GM18951 (cell line): ENCODE measurements around the gene ABHD17A.
"Not testable (repeated sequence)": the region's sequence is repeated elsewhere in the genome, so short reads cannot be mapped to it uniquely, and the experiment has no call there.

Source experiments
- POLR2A ChIP-seq: IDR thresholded peaks from 4 replicates; pipeline ENCODE4 v1.6.1; 2011; ENCODE audit warnings: mild to moderate bottlenecking; ENCODE audit not compliant: insufficient read length, insufficient read depth; ENCODE audit errors: extremely low read depth
- in situ Hi-C: fragments of 300-500 bp; cut with MboI; formaldehyde crosslinking; loops from one replicate; pipeline ENCODE4 v1.12.0; 2022; ENCODE audit warnings: low sequenced_read_pairs, mixed read lengths, inconsistent platforms; ENCODE audit not compliant: unreplicated experiment

ABHD17A gene

GRCh38 chr19:1882786-1883692, 2.3 kb downstream of the ABHD17A start:
- TF ChIP-seq POLR2A = no peak
- in situ Hi-C loops = no loop called here

- in situ Hi-C loops = no loop called here
- TF ChIP-seq POLR2A = no peak
Measured at GRCh38 chr19:1882089-1882785, 3.1 kb downstream of the ABHD17A start.

GRCh38 chr19:1881393-1882088, 3.8 kb downstream of the ABHD17A start:
- in situ Hi-C loops = not testable (repeated sequence)

DNA sequence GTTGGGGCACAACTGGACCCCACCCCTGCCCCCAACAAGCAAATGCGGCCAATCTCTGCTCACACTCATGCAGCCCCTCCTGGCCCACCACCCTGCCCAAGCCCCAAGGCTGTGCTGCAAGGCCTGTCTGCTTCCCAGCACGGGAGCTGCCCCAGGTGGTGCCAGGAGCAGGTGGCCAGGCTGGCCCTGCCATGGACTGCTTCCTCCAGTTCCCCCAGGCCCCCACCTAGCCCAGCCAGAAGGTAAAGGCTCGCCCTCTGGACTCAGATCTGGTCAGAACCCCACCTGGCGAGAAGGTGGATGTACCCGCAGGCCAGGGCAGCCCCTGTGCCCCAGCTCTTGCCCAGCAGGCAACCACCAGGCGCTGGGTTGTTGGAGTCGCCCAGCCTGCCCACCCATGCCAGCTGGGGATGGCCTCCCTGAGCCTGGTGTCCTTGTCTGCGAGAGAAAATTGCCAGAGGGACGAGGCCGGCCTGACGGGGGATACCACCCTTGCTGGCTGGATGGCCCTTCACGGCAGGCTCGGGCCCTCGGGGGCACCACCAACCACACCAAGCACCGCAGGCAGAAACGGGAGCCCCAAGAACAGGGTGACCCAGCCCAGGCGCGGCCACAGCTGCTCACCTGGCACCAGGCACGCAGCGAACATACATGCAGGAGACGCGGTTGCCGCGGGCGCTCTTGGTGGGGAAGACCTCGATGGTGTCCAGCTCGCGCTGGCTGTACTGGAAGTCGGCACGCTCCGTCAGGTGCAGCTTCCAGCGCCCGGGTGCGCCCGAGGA, 4.5 kb downstream of the ABHD17A start:
- in situ Hi-C loops = no loop called here
- TF ChIP-seq POLR2A = no peak

DNA sequence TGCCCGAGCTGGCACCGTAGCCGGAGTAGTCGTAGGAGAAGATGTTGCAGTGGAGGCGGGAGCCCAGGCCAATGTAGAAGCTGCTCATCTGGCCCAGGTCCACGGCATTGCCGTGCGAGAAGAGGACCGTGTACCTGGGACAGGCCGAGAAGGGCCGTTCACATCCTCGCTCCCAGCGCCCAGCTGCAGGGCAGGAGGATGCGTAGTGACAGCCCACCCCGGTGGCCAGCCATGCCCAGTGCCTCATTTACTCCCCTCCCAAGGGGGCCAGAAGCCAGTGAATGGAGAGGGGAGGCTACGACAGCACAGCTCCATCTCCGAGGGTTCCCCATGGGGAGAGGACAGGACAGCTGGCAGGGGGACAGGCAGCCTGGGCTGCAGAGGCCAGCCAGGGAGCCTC, 5.3 kb downstream of the ABHD17A start:
- in situ Hi-C loops = not testable (repeated sequence)

DNA sequence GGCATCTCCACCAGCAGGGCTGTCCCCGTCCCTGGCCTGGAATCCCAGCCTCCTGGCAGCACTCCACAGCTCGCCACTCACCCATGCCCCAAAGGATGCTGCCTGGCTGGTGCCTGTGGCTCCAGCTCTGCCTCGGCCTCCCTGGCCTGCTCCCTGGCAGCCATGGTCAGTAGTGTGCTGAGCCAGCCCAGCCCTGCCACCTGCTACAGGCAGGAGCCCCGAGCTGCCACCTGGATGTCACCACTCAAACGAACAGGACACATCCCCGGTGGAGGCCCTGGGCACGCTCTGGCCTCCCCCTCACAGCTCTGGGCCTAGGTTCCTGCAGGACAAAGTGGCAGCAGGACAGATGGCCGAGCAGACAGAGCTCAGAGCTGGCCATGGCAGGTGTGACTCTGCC, 6.7 kb downstream of the ABHD17A start:
- in situ Hi-C loops = not testable (repeated sequence)

DNA sequence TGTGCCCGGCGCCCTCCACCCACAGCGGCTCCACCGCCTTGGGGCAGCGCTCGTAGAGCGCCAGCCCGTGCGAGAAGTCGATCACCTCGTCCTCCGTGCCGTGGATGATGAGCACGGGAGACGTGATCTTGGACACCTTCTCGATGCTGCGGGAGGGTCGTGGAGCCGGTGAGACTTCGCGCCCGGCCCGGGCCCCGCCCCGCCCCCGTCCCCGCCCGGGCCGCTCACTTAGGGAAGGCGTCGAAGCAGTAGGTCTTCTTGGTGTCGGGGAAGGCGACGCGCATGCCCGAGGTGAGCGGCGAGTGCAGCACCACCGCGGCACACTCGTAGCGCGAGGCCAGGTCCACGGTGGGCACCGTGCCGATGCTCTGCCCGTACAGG, 8.0 kb downstream of the ABHD17A start:
- in situ Hi-C loops = not testable (repeated sequence)

GRCh38 chr19:1876496-1877279, 8.6 kb downstream of the ABHD17A start:
- in situ Hi-C loops = not testable (repeated sequence)

- in situ Hi-C loops = no loop called here
- peak; percentile 93 for TF ChIP-seq POLR2A
Measured at GRCh38 chr19:1875646-1876495, 9.4 kb downstream of the ABHD17A start.

GRCh38 chr19:1875265-1875645, 10.0 kb downstream of the ABHD17A start:
- in situ Hi-C loops = not testable (repeated sequence)

- TF ChIP-seq POLR2A = no peak
- in situ Hi-C loops = no loop called here
Measured at GRCh38 chr19:1874554-1875185, 10.6 kb downstream of the ABHD17A start.
